ENCODE measurements around the gene MAP3K15.

MAP3K15 gene

DNA sequence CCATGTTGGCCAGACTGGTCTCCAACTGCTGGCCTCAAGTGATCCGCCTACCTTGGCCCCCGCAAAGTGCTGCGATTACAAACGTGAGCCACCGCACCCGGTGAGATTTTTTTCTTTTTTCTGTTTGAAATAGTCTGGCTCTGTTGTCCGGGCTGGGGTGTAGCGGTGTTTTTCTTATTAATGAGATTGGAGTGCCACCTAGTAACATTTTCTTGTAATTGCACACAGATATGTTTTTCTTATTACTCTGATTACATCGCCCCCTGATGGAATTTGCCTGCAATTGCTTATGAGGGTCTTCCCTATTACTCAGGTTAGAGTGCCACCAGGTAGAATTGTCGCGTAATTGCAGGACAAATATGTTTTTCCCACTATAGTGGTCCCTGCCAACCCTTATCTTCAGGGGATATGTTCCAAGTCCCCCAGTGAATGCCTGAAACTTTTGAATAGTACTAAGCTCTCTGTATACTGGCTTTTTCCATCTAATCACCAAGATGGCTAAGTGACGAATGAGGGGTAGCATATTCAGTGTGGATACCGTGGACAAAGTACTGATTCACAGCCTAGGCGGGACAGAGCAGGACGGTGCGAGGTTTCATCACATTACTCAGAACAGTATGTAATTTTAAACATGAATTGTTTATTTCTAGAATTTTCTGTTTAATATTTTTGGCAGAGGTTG, 180.2 kb downstream of the MAP3K15 start:
- peak; percentile 61 for DNase-seq

DNA sequence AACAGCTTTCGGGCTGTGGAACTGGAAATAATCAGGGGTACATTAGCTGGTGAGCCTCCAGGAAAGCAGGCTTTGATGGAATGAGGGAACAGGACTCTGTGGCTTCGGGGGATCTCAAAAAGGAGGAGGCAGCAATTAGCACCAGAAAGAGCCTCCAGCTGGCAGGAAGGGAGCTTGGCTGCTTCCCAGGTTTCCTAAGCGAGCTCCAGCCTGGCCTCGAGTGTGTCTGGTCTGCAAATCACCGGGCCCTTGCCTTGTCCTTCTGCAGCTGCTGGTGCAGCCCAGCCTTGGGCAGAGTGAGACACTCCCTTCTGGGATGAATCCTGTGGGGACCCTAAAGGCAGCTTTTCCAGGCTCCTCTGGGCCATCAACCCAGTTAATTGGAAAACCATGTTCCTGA, 182.3 kb downstream of the MAP3K15 start:
- DNase-seq = peak; percentile 62

DNA sequence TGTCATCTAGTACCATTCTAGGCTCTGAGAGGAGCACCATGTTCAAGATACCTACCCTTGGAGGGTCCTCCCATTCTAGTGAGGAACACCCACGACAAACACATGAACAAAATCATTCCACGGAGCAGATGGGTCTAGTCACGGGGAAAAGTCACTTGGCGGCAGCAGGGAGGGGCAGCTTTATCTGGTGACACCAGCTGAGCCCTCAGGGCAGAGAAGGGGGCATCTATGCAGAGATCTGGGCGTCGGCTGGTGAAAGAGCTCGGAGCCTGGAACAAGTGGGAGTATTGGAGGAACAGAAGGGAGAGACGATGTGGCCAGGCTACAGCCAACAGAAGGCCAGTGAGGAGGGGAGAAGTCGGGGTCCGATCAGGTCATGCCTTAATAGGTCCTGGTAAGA, 183.5 kb downstream of the MAP3K15 start:
- DNase-seq = no peak

DNA sequence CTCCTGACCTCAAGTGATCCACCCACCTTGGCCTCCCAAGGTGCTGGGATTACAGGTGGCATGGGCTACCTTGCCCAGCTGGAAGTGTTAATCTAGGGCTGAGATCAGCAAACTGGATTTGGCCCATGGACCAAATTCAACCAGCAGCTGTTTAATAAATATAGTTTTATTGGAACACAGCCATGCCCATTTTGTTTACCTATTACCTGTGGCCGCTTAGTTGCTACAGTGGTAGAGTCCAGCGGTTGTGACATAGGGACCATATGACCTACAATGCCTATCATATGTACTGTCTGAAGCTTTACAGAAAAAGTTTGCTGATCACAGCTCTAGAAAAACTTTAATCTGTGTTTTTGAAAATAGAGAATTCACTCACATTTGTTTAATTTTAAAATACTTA, 188.7 kb downstream of the MAP3K15 start:
- no peak for DNase-seq

All from DMS 273 treated with DMSO at 0.1 percent for 48 hours (cell line).